ENCODE data around the gene PDE4D. TPM values are rescaled to one million over a fixed set of nuclear protein-coding genes. Genes with fewer than 3 reads are reported as not detected.

The PDE4D gene
- total RNA-seq, 1 experiment from 2014 or later, result 5.3 TPM

- Histone ChIP-seq H3K27me3 (ENCODE audit: control insufficient read depth, insufficient read depth, low read length) (no peaks in the 10 kb centered on the region), H3K36me3 (replicated peaks; ENCODE audit: control insufficient read depth, insufficient read depth, low read length) (no peaks in the 10 kb centered on the region), H3K4me3 (ENCODE audit: insufficient read depth, low read depth, low read length) (no peak overlapping the region)
- no peak for DNase-seq
These were observed 155.5 kb downstream of the PDE4D start for GRCh38 chr5:59738024-59738423.

GRCh38 chr5:59732806-59733205 lies 160.7 kb downstream of the PDE4D start:
- DNase-seq, result no peak
- no peak overlapping the region for H3K4me3 ChIP-seq (ENCODE audit: insufficient read depth, low read depth, low read length)
- H3K27me3 ChIP-seq (ENCODE audit: control insufficient read depth, insufficient read depth, low read length), result no peaks in the 10 kb centered on the region
- H3K36me3 ChIP-seq (replicated peaks; ENCODE audit: control insufficient read depth, insufficient read depth, low read length), result no peaks in the 10 kb centered on the region

GRCh38 chr5:59732301-59732700 lies 161.2 kb downstream of the PDE4D start:
- H3K36me3 ChIP-seq (replicated peaks; ENCODE audit: control insufficient read depth, insufficient read depth, low read length), result no peaks in the 10 kb centered on the region
- no peaks in the 10 kb centered on the region for H3K27me3 ChIP-seq (ENCODE audit: control insufficient read depth, insufficient read depth, low read length)
- DNase-seq, result no peak
- no peak overlapping the region for H3K4me3 ChIP-seq (ENCODE audit: insufficient read depth, low read depth, low read length)

GRCh38 chr5:59731809-59732208 lies 161.7 kb downstream of the PDE4D start:
- no peaks in the 10 kb centered on the region for H3K27me3 ChIP-seq (ENCODE audit: control insufficient read depth, insufficient read depth, low read length)
- H3K4me3 ChIP-seq (ENCODE audit: insufficient read depth, low read depth, low read length), result no peak overlapping the region
- DNase-seq, result no peak
- no peaks in the 10 kb centered on the region for H3K36me3 ChIP-seq (replicated peaks; ENCODE audit: control insufficient read depth, insufficient read depth, low read length)

- H3K27me3 ChIP-seq (ENCODE audit: control insufficient read depth, insufficient read depth, low read length), result no peaks in the 10 kb centered on the region
- H3K36me3 ChIP-seq (replicated peaks; ENCODE audit: control insufficient read depth, insufficient read depth, low read length), result no peaks in the 10 kb centered on the region
- no peak for DNase-seq
- H3K4me3 ChIP-seq (ENCODE audit: insufficient read depth, low read depth, low read length), result no peak overlapping the region
These were observed 163.7 kb downstream of the PDE4D start for GRCh38 chr5:59729820-59730219.

- Histone ChIP-seq H3K4me3 (ENCODE audit: insufficient read depth, low read depth, low read length) (no peak overlapping the region), H3K36me3 (replicated peaks; ENCODE audit: control insufficient read depth, insufficient read depth, low read length) (no peaks in the 10 kb centered on the region), H3K27me3 (ENCODE audit: control insufficient read depth, insufficient read depth, low read length) (no peaks in the 10 kb centered on the region)
- DNase-seq, result no peak
These were observed 164.2 kb downstream of the PDE4D start for GRCh38 chr5:59729357-59729756.

- no peaks in the 10 kb centered on the region for H3K36me3 ChIP-seq (replicated peaks; ENCODE audit: control insufficient read depth, insufficient read depth, low read length)
- no peak overlapping the region for H3K4me3 ChIP-seq (ENCODE audit: insufficient read depth, low read depth, low read length)
- DNase-seq, result no peak
- no peaks in the 10 kb centered on the region for H3K27me3 ChIP-seq (ENCODE audit: control insufficient read depth, insufficient read depth, low read length)
These were observed 165.2 kb downstream of the PDE4D start for GRCh38 chr5:59728356-59728755.

- Histone ChIP-seq H3K27me3 (ENCODE audit: control insufficient read depth, insufficient read depth, low read length) (no peaks in the 10 kb centered on the region), H3K4me3 (ENCODE audit: insufficient read depth, low read depth, low read length) (no peak overlapping the region), H3K36me3 (replicated peaks; ENCODE audit: control insufficient read depth, insufficient read depth, low read length) (no peaks in the 10 kb centered on the region)
- DNase-seq, result no peak
These were observed 166.3 kb downstream of the PDE4D start for GRCh38 chr5:59727186-59727585.

GRCh38 chr5:59725392-59725767 lies 168.1 kb downstream of the PDE4D start:
- Histone ChIP-seq H3K27me3 (ENCODE audit: control insufficient read depth, insufficient read depth, low read length) (no peaks in the 10 kb centered on the region), H3K36me3 (replicated peaks; ENCODE audit: control insufficient read depth, insufficient read depth, low read length) (no peaks in the 10 kb centered on the region), H3K4me3 (ENCODE audit: insufficient read depth, low read depth, low read length) (no peak overlapping the region)
- DNase-seq, result no peak

GRCh38 chr5:59724482-59725391 lies 168.8 kb downstream of the PDE4D start:
- Histone ChIP-seq H3K4me3 (ENCODE audit: insufficient read depth, low read depth, low read length) (no peak overlapping the region), H3K27me3 (ENCODE audit: control insufficient read depth, insufficient read depth, low read length) (no peaks in the 10 kb centered on the region), H3K36me3 (replicated peaks; ENCODE audit: control insufficient read depth, insufficient read depth, low read length) (no peaks in the 10 kb centered on the region)
- DNase-seq, result peak; percentile 17

- Histone ChIP-seq H3K4me3 (ENCODE audit: insufficient read depth, low read depth, low read length) (no peak overlapping the region), H3K36me3 (replicated peaks; ENCODE audit: control insufficient read depth, insufficient read depth, low read length) (no peaks in the 10 kb centered on the region), H3K27me3 (ENCODE audit: control insufficient read depth, insufficient read depth, low read length) (no peaks in the 10 kb centered on the region)
- no peak for DNase-seq
These were observed 170.7 kb downstream of the PDE4D start for GRCh38 chr5:59722874-59723273.

- no peak overlapping the region for H3K4me3 ChIP-seq (ENCODE audit: insufficient read depth, low read depth, low read length)
These were observed 171.8 kb downstream of the PDE4D start for GRCh38 chr5:59721741-59722140.

GRCh38 chr5:59720063-59720462 lies 173.5 kb downstream of the PDE4D start:
- Histone ChIP-seq H3K27me3 (ENCODE audit: control insufficient read depth, insufficient read depth, low read length) (no peaks in the 10 kb centered on the region), H3K4me3 (ENCODE audit: insufficient read depth, low read depth, low read length) (no peak overlapping the region), H3K36me3 (replicated peaks; ENCODE audit: control insufficient read depth, insufficient read depth, low read length) (no peaks in the 10 kb centered on the region)
- no peak for DNase-seq

More at GRCh38 chr5:59721741-59722140, 171.8 kb downstream of the PDE4D start:
- Histone ChIP-seq H3K36me3 (replicated peaks; ENCODE audit: control insufficient read depth, insufficient read depth, low read length) (no peaks in the 10 kb centered on the region), H3K27me3 (ENCODE audit: control insufficient read depth, insufficient read depth, low read length) (no peaks in the 10 kb centered on the region)
- no peak for DNase-seq

- H3K27me3 ChIP-seq (ENCODE audit: control insufficient read depth, insufficient read depth, low read length), result no peaks in the 10 kb centered on the region
- no peak overlapping the region for H3K4me3 ChIP-seq (ENCODE audit: insufficient read depth, low read depth, low read length)
- no peaks in the 10 kb centered on the region; the same call in 1 of the 2 replicates for H3K36me3 ChIP-seq (replicated peaks; ENCODE audit: control insufficient read depth, insufficient read depth, low read length)
- DNase-seq, result no peak
These were observed 176.5 kb downstream of the PDE4D start for GRCh38 chr5:59716966-59717500.

- no peak for DNase-seq
- Histone ChIP-seq H3K27me3 (ENCODE audit: control insufficient read depth, insufficient read depth, low read length) (no peaks in the 10 kb centered on the region), H3K36me3 (replicated peaks; ENCODE audit: control insufficient read depth, insufficient read depth, low read length) (no peaks in the 10 kb centered on the region; the same call in 1 of the 2 replicates), H3K4me3 (ENCODE audit: insufficient read depth, low read depth, low read length) (no peak overlapping the region)
These were observed 177.5 kb downstream of the PDE4D start for GRCh38 chr5:59716029-59716428.

Measured in H7 (cell line).